Measurements from ENCODE around the gene TNNI2. TPM values are rescaled to one million over a fixed set of nuclear protein-coding genes. Genes with fewer than 3 reads are reported as not detected.

The TNNI2 gene
- total RNA-seq, 1 donor from 2014 or later: 1.7 TPM

DNA sequence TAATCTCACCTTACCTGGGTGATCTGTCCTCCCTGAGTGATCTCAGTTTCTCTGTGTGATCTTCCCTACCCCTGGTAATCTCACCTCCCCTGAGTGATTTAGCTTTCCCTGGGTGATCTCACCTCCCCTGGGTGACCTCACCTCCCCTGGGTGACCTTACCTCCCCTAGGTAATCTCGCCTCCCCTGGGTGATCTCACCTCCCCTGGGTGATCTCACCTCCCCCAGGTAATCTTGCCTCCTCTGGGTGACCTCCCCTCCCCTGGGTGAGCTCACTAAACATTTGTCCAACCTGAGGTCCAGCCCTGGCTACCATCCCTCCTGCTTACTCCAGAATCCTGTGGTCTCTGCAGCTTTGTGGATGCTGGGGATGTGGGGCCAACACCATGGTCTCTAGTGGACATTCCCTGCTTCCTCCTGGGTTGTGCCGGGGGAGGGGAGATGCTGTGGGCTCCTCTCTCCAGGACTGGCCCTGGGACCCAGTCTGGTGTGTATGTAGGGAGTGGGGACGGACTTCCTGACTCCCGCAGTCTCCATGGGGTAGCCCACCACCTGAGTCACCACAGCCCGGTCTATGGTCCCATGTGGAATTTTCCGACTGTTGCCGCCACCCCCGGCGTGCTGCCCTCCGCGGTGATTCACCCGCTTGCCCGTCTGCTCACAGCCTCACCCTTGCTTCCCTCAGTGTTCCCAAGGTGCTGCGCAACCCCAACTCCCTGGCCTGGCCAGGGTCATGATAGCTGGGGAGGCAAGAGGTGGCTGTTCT is 24.0 kb downstream of the TNNI2 start:
- H3K9me3 Mint-ChIP-seq: no peaks in the 10 kb centered on the region
- no peak overlapping the region for H3K4me3 Mint-ChIP-seq
- TF ChIP-seq, protein P1, sequence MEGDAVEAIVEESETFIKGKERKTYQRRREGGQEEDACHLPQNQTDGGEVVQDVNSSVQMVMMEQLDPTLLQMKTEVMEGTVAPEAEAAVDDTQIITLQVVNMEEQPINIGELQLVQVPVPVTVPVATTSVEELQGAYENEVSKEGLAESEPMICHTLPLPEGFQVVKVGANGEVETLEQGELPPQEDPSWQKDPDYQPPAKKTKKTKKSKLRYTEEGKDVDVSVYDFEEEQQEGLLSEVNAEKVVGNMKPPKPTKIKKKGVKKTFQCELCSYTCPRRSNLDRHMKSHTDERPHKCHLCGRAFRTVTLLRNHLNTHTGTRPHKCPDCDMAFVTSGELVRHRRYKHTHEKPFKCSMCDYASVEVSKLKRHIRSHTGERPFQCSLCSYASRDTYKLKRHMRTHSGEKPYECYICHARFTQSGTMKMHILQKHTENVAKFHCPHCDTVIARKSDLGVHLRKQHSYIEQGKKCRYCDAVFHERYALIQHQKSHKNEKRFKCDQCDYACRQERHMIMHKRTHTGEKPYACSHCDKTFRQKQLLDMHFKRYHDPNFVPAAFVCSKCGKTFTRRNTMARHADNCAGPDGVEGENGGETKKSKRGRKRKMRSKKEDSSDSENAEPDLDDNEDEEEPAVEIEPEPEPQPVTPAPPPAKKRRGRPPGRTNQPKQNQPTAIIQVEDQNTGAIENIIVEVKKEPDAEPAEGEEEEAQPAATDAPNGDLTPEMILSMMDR (conservative IDR thresholded peaks at IDR 0.05): no peak
- DNase-seq (ENCODE audit: extremely low spot score, unreplicated experiment): no peak
- no peaks in the 10 kb centered on the region for H3K27me3 Mint-ChIP-seq
- H3K27ac Mint-ChIP-seq: no peak overlapping the region
- H3K4me1 Mint-ChIP-seq (ENCODE audit: unreplicated experiment): no peaks in the 10 kb centered on the region
- no peaks in the 10 kb centered on the region for H3K36me3 Mint-ChIP-seq

DNA sequence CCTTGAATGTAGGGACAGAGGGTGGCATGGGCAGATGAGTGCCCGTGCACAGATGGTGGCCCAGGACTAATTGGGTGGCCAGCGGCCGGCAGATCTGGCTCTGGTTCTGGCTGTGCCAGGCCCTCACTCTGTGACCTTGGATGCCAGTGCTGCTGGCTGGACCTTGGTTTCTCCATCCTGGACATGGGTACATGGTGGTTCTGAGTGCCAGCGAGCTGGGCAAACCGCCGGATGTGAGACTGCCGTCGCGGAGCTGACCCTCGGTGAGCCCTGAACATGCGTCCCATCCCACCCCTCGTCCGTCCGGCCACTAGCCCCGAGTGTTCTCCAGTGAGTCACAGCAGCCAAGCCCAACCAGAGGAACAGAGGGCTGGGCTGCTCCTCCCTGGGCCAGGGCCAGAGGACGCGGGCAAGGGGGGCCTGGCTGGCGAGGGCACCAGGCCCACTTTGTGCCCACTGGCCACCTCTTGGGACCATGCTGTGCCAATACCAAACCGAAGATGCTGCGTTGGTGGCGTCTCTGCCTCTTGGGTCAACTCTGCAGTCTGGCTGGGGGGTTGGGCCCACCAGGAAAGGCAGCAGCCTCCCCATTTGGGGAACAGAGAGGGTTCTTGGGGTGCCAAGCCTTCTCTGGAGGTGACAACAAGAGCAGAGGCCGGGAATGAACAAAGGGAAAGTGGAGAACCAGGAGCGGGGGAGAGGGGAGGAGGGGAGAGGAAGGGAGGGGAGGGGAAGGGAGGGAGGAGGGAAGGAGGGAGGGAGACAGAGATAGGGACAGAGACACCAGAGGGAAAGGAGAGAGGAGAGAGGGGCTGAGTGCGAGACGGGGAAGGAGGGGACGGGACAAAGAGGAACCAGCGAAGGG is 24.8 kb downstream of the TNNI2 start:
- TF ChIP-seq, protein P1 (conservative IDR thresholded peaks at IDR 0.05): no peak
- Mint-ChIP-seq H3K4me3 (no peak overlapping the region), H3K27ac (no peak overlapping the region), H3K4me1 (ENCODE audit: unreplicated experiment) (no peaks in the 10 kb centered on the region), H3K36me3 (no peaks in the 10 kb centered on the region), H3K9me3 (no peaks in the 10 kb centered on the region), H3K27me3 (no peaks in the 10 kb centered on the region)
- no peak for DNase-seq (ENCODE audit: extremely low spot score, unreplicated experiment)

GRCh38 chr11:1864231-1864630 is 25.4 kb downstream of the TNNI2 start:
- H3K36me3 Mint-ChIP-seq: no peaks in the 10 kb centered on the region
- no peaks in the 10 kb centered on the region for H3K4me1 Mint-ChIP-seq (ENCODE audit: unreplicated experiment)
- no peak for DNase-seq (ENCODE audit: extremely low spot score, unreplicated experiment)
- H3K27me3 Mint-ChIP-seq: no peaks in the 10 kb centered on the region
- TF ChIP-seq, protein P1 (conservative IDR thresholded peaks at IDR 0.05): no peak
- no peaks in the 10 kb centered on the region for H3K9me3 Mint-ChIP-seq
- no peak overlapping the region for H3K27ac Mint-ChIP-seq
- no peak overlapping the region for H3K4me3 Mint-ChIP-seq

- TF ChIP-seq, protein P1 (conservative IDR thresholded peaks at IDR 0.05): no peak
- Mint-ChIP-seq H3K4me3 (no peak overlapping the region), H3K36me3 (no peaks in the 10 kb centered on the region), H3K27ac (no peak overlapping the region), H3K9me3 (no peaks in the 10 kb centered on the region), H3K4me1 (ENCODE audit: unreplicated experiment) (no peaks in the 10 kb centered on the region), H3K27me3 (no peaks in the 10 kb centered on the region)
- DNase-seq (ENCODE audit: extremely low spot score, unreplicated experiment): no peak
Measured at GRCh38 chr11:1864831-1865665, 26.3 kb downstream of the TNNI2 start.

- no peaks in the 10 kb centered on the region for H3K9me3 Mint-ChIP-seq
- no peak overlapping the region for H3K27ac Mint-ChIP-seq
- H3K4me3 Mint-ChIP-seq: no peak overlapping the region
- H3K4me1 Mint-ChIP-seq (ENCODE audit: unreplicated experiment): peaks cover 3% of the 10 kb centered on the region
- H3K27me3 Mint-ChIP-seq: peaks cover 3% of the 10 kb centered on the region
- no peaks in the 10 kb centered on the region for H3K36me3 Mint-ChIP-seq
- TF ChIP-seq, protein P1 (conservative IDR thresholded peaks at IDR 0.05): no peak
- DNase-seq (ENCODE audit: extremely low spot score, unreplicated experiment): no peak
Measured at GRCh38 chr11:1866226-1866625, 27.4 kb downstream of the TNNI2 start.
